ENCODE measurements around the gene FAM13C. TPM values are rescaled to one million over a fixed set of nuclear protein-coding genes. Genes with fewer than 3 reads are reported as not detected.

Gene FAM13C
- total and polyA plus RNA-seq, 9 of the 15 experiments (the other 6 are each of a cell fraction or from before 2014, with no cell fraction given) = not detected

DNA sequence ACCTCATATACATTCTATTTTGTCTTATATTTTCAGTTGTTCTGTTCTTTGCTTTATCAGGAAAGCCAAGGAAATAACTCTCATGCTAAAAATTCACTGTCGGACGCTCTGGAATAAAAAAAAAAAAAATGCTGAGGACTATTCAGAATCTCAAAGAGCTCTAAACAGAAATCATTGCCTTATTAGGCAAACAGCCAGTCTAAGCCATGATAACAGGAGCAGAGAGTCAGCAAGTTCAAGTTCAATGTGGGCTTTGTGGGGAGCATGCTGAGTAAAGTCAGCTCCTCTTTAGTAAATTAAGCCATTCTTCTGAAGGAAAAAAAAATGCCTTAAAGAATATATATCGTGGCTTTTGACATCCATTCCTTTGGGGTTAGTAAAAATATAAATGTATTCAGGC lies 13.6 kb upstream of the FAM13C start:
- POLR2A ChIA-PET = interaction anchor here (0.6 kb wide), 1 partner anchor 151 kb away, joined by 3 read pairs; no protein-coding TSS in a partner anchor
- H3K36me3 ChIP-seq (ENCODE audit: control insufficient read depth, insufficient read depth, low read length) = no peaks in the 10 kb centered on the region
- no peaks in the 10 kb centered on the region for H3K9me3 ChIP-seq (replicated peaks; ENCODE audit: control insufficient read depth, insufficient read depth, low read depth, low read length)
- no peaks in the 10 kb centered on the region for H3K79me2 ChIP-seq (ENCODE audit: control insufficient read depth, insufficient read depth, low read length)
- ATAC-seq (no peak), DNase-seq (ENCODE audit: extremely low read depth in 1 of 4, low spot score in 3 of 4) (no peak), FAIRE-seq (no peak)
- H3K4me2 ChIP-seq (ENCODE audit: insufficient read depth, low read length) = no peak overlapping the region
- no peaks in the 10 kb centered on the region for H4K20me1 ChIP-seq (replicated peaks; ENCODE audit: control insufficient read depth, insufficient read depth, low read length)
- in situ Hi-C loops (cut with MboI) = no loop called here
- no peak overlapping the region for H3K27ac ChIP-seq (ENCODE audit: extremely low read depth, low read depth, low read length)
- TF ChIP-seq MXI1 (IDR thresholded peaks at IDR 0.05; ENCODE audit: low read depth, low read length) (no peak), ZFX (CRISPR knock-in tag; IDR thresholded peaks at IDR 0.05) (no peak), ZNF431 (CRISPR knock-in tag; IDR thresholded peaks at IDR 0.05) (no peak), FOXA3 (CRISPR knock-in tag; conservative IDR thresholded peaks at IDR 0.05 in 1 of 2, IDR thresholded peaks at IDR 0.05 in 1 of 2) (no peak), DACH1 (IDR thresholded peaks at IDR 0.05; ENCODE audit: partially characterized antibody) (no peak), PRPF4 (IDR thresholded peaks at IDR 0.05; ENCODE audit: insufficient read depth, low read depth, low read length, poor library complexity, severe bottlenecking) (no peak), CHD2 (IDR thresholded peaks at IDR 0.05; ENCODE audit: low read depth, low read length) (no peak), SRSF3 (IDR thresholded peaks at IDR 0.05; ENCODE audit: insufficient read depth, low read length) (no peak)
- TF ChIP-seq, protein P1, sequence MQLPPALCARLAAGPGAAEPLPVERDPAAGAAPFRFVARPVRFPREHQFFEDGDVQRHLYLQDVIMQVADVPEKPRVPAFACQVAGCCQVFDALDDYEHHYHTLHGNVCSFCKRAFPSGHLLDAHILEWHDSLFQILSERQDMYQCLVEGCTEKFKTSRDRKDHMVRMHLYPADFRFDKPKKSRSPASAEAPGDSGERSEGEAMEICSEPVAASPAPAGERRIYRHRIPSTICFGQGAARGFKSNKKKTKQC (CRISPR knock-in tag; IDR thresholded peaks at IDR 0.05) = no peak
- TF ChIP-seq, protein P2, sequence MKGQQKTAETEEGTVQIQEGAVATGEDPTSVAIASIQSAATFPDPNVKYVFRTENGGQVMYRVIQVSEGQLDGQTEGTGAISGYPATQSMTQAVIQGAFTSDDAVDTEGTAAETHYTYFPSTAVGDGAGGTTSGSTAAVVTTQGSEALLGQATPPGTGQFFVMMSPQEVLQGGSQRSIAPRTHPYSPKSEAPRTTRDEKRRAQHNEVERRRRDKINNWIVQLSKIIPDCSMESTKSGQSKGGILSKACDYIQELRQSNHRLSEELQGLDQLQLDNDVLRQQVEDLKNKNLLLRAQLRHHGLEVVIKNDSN (CRISPR knock-in tag; IDR thresholded peaks at IDR 0.05) = no peak
- H3K9me1 ChIP-seq (ENCODE audit: control insufficient read depth, insufficient read depth, low read length) = no peaks in the 10 kb centered on the region
- no peak overlapping the region for H3K4me3 ChIP-seq
- no TSS peak for BruUV-seq (replicated peaks)
- no peaks in the 10 kb centered on the region for H3K4me1 ChIP-seq (replicated peaks in 1 of 2; ENCODE audit: control insufficient read depth in 2 of 2, insufficient read depth in 2 of 2, low read length in 2 of 2)
- WGBS (ENCODE audit: insufficient coverage, low coverage, missing lambda C conversion rate) = 0% methylated on average over 3 of the region's 3 CpGs
- no peak overlapping the region for H2AFZ ChIP-seq (ENCODE audit: low read depth, low read length)
- no peak overlapping the region for H3K9ac ChIP-seq (ENCODE audit: insufficient read depth in 1 of 2, low read depth in 2 of 2, low read length in 2 of 2)
- H3K27me3 ChIP-seq (ENCODE audit: control insufficient read depth in 2 of 2, insufficient read depth in 2 of 2, low read length in 2 of 2) = no peaks in the 10 kb centered on the region
- CTCF ChIA-PET (ENCODE audit: low intra/inter-chr PET ratio) = interaction anchor here (0.7 kb wide), 1 partner anchor 533 kb away, joined by 3 read pairs; no protein-coding TSS in a partner anchor
- intact Hi-C loops (cut with micrococcal nuclease) = no loop called here
